HL-60/S4 treated with phorbol 12-myristate 13-acetate at 8.2 ng/mL for 4 days and 3 days (cell line): ENCODE measurements around the gene HS6ST3.

Source experiments
- in situ Hi-C: fragments of 300-500 bp; cut with MboI; formaldehyde crosslinking; loops from 2 replicates; pipeline ENCODE4 v1.15.0; 2022; ENCODE audit warnings: low sequenced_read_pairs

Gene HS6ST3

DNA sequence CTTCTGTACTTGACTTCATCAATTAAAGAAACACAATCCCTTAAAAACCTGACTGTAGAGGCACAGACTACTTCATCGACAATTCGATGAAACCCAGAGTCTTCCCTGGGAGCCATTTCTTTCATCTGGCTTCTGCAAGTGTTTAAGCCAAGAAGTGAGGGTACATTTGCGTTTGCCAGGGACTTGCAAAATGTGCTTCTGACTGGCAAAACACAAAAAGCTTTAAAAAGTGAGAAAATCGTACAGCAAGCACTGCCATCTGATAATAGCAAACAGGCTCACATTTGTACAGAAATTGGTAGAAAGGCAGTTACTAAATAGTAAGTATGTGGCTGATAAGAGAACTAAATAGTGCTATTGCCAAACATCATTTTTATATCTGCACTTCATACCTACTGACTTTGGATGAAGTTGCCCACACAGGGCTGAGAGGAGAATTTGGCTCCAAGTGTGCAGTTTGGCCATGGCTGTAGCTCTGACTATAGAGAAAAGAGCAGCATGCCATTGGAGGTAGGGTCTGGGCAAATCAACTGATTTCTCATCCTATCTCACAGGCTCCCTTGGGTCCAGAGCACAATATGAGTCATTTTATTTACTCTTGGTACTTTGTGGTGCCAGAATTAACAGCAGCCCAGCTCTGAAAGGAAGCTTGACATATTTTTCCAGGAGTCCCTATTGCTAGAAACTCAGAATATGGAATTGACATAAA is 546.2 kb downstream of the HS6ST3 start:
- in situ Hi-C loops = no loop called here

DNA sequence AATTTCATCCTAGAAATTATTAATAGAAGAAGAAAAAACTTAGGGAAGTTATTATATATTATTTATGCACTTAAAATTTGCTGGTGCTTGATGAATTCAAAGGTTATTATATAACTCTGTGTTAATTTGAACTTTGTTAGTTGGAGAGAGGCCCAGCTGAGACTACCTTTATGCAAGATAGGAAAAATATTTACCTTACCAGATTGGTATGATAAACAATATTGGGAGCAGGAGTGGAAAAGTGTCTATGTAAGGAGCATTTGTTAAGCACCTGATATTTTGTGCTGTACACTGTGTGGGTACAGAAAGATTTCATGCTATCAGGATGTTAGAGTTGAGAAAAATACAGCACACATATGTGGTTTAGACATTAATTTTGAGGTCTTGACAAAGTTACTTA is 547.1 kb downstream of the HS6ST3 start:
- in situ Hi-C loops = no loop called here

- in situ Hi-C loops = no loop called here
These were observed 556.2 kb downstream of the HS6ST3 start for GRCh38 chr13:96646101-96646500.

GRCh38 chr13:96646515-96647211 is 556.8 kb downstream of the HS6ST3 start:
- in situ Hi-C loops = no loop called here

- in situ Hi-C loops = no loop called here
These were observed 560.5 kb downstream of the HS6ST3 start for GRCh38 chr13:96650301-96650886.

- in situ Hi-C loops = no loop called here
These were observed 561.7 kb downstream of the HS6ST3 start for GRCh38 chr13:96651598-96651997.

- in situ Hi-C loops = no loop called here
These were observed 562.6 kb downstream of the HS6ST3 start for GRCh38 chr13:96652506-96652905.

GRCh38 chr13:96661612-96662011 is 571.7 kb downstream of the HS6ST3 start:
- in situ Hi-C loops = no loop called here

DNA sequence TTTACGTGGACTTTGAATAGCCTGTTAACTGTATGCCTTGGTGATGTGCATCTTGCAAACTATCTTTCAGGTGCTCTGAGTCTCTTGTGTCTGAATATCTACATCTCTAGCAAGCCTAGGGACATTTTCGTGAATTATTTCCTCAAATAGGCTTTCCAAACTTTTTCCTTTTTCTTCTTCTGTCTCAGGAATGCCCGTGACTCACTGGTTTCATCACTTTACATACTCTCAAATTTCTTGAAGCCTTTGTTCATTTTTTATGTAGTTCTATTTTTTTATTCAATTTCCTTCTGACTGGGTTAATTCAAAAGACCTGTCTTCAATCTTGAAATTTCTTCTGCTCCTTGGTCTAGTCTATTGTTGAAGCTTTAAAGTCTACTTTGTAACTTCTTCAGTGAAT is 572.1 kb downstream of the HS6ST3 start:
- in situ Hi-C loops = no loop called here

- in situ Hi-C loops = no loop called here
These were observed 577.5 kb downstream of the HS6ST3 start for GRCh38 chr13:96667294-96668018.

- in situ Hi-C loops = no loop called here
These were observed 581.2 kb downstream of the HS6ST3 start for GRCh38 chr13:96671073-96671472.

- in situ Hi-C loops = no loop called here
These were observed 582.1 kb downstream of the HS6ST3 start for GRCh38 chr13:96672016-96672415.

DNA sequence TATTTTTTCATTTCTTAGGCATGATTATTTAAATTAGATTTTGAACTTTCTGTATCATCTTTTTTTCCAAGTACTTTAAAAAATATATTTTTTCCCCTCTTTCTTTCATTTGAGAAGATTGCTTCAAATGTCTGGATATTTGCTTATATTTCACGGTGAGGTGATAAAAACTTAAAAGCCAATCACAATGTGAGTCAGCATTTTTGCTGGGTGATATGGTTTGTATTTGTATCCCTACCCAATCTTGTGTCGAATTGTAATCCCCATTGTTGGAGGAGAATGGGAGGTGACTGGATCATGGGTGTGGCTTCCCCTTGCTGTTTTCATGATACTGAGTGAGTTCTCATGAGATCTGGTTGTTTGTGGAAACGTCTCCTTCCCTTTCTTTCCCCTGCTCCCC is 583.9 kb downstream of the HS6ST3 start:
- in situ Hi-C loops = no loop called here

GRCh38 chr13:96677029-96677428 is 587.1 kb downstream of the HS6ST3 start:
- in situ Hi-C loops = no loop called here

DNA sequence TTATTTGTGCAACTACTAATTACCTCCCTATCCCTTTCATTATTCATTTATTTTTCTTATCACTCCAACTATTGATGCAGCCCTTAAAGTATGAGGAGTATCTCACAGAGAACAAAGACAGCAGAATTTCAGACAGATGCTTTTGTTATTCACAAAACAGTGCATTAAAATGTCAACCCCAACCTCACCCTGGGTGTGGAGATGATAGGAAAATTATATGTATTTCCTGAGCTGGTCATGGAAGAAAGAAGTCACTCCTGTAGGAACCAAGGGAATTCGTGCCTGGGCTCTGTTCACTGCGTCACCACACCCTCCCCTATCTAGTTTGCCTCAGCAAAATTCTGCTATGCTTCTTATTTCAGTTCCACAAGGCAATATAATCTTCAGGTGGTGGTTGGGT is 588.9 kb downstream of the HS6ST3 start:
- in situ Hi-C loops = no loop called here

DNA sequence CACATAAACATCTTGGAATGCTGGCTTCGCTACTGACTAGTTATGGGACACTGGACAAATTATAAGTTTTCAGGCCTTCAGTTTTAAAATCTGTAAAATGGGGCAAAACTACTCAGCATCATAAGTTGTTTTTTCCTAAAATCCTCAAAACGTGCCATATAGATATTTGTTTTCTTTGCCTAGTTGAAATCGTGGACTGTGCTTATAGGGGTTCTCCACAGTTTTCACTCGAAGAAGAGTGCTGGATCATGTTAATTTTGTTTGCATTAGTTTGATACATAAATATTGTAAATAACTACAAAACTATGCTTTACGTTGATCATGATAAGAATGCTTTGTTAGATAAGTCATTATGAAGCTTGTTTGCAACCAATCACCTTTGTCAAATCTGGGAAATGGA is 591.0 kb downstream of the HS6ST3 start:
- in situ Hi-C loops = no loop called here

GRCh38 chr13:96681766-96682165 is 591.9 kb downstream of the HS6ST3 start:
- in situ Hi-C loops = no loop called here

- in situ Hi-C loops = no loop called here
These were observed 594.6 kb downstream of the HS6ST3 start for GRCh38 chr13:96684469-96684868.

GRCh38 chr13:96684907-96685306 is 595.0 kb downstream of the HS6ST3 start:
- in situ Hi-C loops = no loop called here

DNA sequence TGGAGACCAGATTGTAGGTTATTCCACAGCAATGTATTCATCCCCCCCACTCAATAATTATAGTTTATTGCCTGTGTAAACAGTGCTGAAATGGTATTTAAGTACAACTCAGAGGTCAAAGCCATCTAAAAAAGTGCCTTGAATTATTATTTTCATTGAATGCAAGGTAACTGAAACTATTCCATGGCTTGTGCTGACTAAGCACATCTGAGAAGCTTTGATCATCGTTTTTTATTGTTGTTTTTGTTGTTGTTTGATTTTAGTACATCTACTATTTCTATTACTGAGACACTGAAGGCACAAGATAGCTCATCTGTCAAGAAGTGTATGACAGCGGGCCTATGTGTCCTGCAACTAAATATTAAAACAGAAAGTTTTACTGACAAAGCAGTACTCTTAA is 596.4 kb downstream of the HS6ST3 start:
- in situ Hi-C loops = no loop called here

- in situ Hi-C loops = no loop called here
These were observed 597.3 kb downstream of the HS6ST3 start for GRCh38 chr13:96687191-96687590.

- in situ Hi-C loops = no loop called here
These were observed 601.1 kb downstream of the HS6ST3 start for GRCh38 chr13:96690998-96691397.
